Measurements from ENCODE around the gene FSCN2.

The FSCN2 gene

DNA sequence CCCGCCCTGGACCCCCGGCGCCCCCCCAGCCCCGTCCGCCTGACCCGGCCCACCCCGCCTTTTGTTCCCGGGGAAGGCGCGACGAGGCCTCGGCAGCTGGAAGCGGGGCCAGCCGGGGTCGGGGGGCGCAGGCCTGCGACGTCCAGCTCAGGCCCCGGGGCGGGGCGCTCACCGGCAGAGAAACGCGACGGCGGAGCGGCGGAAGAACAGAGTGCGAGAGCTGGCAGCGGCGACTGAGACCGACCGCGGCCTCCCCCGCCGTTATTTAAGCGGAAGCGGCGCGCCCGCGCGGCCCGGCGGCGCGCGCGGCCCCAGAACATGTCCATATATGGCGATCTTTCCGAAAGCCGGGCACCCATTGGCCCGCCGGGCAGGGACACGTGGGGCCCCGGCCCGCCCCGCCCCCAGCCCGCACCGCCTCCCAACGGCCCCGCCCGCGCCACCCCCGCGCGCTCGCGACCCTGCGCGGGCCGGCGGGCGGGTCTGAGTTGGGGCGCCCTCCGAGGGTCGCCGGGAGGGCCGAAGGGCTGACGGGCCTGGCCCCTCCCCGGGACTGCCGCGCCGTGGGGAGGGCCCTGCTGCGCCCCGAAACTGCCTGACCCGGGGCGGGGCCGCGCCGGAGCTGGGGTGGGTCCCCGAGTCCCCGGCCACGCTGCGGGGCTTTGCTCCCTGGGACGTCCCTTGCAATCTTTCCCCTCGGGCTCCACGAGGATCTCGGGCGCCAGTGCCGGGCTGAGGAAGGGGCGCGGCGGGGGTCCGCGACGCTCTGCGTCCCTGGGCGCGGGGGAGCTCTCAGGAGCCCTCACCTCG lies 15.4 kb upstream of the FSCN2 start, which contains the start of gene ACTG1:
TSS of gene ACTG1 (minus strand) at position 238 of the 810 bp plus-strand sequence. CDS start 445 bp downstream, outside the sequence.
- peak; percentile 81 to 96 (median 84) for DNase-seq

DNA sequence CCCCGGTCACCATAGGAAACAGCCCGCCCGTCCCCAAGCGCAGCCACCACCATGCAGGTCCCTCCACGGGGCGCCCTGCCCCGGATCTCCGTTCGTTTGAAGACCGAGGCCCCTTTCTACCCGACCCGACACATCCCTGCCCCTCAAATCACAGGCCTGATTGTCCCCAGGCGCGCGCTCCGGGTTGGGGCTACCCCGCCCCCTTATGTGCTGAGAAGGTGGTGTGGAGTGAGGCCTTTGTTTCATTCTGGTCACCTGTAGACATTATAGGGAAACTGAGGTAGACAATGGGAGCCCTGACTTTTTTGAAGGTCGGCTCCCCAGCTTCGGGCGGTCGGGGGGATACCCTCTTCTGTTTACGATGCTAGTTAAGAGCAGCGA lies 14.8 kb upstream of the FSCN2 start:
- DNase-seq, result peak in 4 of 5 experiments; percentile 33 to 83 (median 50)

DNA sequence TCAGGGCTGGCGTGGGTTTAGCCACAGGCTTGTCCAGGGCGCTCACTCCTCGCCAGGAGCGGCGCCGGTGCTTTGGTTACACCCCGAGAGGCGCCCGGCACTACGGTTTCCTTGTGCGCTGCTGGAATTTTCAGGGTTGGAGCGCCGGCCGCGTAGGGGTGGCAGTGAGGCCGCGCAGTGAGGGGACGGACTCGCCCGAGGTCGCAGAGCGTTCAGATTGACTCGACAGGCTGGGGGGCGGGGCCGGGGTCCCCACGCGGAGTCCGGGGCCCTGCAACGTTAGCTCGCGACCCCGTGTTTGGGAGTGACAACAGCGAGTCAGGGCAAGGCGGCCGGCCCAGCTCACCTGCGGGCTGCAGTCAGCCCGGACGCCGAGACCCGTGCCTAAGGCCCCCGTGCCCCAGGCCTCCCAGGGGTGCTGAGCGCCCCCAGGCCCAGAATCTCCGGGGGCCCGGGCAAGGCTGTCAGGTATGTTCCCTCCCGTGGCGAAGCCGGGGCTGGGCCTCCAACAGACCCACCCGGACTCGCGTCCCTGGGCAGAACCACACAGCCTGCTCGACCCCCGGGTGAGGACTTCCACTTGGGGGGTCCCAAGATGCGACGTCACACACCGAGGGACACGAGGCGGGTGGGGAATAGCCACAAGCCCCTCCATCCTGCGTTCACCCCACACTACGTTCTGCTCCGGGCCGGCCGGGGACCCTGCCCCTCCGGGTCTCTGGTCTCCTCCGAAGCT lies 14.3 kb upstream of the FSCN2 start:
- DNase-seq, result peak in 2 of 5 experiments; percentile 23 to 53

DNA sequence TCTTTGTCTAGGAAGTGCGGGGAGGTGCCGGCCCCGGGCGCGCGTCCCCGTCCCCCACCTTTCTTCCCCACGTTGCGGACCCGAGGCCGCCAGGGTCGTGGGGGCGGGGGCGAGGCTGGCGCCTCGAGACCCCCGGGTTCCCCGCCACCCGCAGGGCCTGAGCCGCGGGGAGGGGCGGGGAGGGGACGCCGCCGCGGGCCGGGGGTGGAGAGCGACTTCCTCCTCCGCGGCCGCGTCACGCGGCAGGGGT lies 13.8 kb upstream of the FSCN2 start:
- DNase-seq, result peak in 1 of 5 experiments; percentile 24

DNA sequence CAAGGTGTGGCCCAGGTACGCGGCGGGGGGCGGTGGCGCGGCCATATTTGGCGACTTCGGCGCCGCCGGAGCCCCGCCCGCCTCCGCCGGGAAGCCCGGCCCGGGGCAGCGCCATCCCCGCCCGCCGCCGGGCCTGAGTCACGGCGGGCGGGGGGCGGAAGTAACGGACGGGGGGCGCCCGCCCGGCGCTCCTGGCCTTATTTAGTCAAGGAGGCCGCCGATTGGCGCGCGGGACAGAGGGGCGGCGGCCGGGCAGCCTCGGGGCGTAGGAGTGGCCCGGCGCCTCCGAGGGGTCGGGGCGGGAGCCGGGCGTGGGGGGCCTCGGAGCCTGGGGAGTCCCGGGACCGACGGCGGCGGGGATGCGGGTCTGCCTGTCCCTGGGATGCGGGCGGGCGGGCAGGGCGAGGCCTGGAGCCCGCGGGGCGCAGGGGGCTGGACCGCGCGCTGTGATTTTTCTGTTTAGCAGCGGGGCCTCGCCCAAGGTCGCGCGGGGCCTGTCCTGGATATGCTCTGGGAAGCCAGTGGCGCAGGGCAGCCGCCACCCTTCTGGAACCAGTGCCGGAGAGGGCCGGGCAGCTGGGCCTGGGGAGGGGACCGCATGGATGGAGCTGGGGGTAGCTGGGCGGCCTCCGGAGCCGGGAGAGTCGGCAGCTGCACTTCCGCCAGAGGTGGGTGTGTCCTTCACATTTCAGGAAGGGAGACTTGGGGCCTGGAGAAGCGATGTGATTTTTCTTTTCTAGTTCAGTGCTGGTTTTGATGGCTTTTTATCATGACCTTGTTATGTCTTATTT lies 13.2 kb upstream of the FSCN2 start:
- peak; percentile 33 to 80 (median 61) for DNase-seq

DNA sequence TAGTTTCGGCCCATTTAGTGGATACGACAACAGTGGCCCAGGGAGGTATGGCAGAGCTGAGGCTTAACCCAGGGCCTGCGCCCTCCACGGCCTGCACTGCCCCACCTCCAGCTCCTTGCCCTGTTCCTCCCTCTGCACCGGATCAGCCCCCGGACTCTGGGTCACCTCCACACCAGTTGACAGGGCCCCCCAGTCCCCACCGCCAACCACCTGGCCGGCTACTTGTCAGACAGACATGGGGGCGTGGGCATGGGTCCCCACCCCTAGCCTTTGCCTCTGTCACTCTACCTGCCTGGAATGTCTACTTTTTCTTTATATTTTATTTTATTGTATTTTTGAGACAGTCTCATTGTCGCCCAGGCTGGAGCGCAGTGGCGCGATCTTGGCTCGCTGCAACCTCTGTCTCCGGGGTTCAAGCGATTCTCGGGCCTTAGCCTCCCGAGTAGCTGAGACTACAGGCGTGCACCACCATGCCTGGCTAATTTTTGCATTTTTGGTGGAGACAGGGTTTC lies 12.6 kb upstream of the FSCN2 start:
- DNase-seq, result no peak

DNA sequence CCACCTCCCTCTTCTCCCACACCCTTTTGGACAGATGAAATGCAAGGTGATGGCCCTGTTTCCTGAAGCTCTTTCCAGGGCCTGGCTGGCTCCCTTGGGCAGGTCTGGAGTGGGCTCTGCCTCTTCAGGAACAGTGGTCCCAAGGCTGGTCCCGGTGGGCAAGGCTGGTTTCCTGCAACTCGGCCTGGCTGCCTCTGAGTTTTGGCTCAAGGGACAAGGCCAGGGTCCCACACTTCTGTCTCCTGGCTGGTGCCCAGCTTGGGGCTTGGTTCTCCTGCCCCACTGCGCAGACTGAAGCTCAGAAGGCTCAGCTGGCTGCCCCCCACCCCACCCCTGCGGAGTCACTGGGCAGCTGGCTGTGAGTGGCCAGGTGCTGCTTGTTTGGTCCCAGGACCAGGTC lies 11.7 kb upstream of the FSCN2 start:
- no peak for DNase-seq

DNA sequence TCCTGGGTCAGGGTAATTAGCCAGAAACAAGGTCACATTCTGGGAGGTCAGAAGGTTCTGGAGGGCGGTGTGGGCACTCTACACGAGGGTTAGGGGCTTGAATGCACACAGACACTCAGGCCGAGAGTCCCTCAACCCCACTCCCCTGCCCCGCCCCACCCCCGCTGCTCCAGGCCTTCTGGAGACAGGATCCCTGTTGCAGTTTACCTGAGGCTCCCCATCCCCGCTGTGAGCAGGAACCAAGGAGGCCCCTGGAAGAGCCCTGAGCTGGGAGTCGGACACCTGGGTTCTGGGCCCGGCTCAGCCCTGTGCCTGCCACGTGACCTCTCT lies 11.2 kb upstream of the FSCN2 start:
- no peak for DNase-seq

DNA sequence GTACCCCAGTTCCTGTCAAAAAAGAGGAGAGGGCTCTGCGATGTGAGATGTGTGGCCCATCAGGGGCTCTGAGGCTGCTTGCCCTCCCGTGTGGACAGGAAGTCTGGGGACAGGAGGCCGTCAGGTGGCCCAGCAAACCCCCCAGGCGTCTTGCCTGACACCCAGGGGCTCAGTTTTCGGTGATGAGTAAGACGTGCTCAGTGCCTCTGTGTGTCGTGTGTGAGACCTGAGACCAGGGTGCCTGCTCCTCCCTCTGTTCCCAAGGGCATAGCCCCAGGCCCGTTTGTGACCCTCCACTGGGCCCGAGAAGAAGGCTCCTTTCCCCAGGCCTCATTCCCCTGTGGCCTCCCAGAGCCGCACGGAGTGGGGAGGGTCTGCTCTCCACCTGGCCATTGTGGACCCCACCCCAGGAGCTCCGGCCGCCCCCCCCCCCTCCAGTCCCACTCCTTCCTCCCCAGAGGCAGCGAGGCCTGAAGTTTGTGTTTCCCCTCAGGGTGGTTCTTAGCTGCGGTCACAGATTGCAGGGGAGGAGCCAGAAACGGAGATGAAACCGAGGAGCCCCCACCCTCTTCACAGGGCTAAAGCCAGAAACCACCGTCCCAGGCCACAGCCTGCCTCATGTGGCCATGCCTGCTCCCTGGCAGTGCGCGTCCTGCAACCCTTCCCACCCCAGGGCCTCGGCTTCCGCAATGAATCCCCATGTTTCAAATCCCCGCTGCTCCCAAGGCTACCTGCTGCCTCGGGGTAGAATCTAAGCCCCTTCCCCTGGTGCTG lies 10.7 kb upstream of the FSCN2 start:
- peak in 1 of 5 experiments; percentile 47 for DNase-seq

DNA sequence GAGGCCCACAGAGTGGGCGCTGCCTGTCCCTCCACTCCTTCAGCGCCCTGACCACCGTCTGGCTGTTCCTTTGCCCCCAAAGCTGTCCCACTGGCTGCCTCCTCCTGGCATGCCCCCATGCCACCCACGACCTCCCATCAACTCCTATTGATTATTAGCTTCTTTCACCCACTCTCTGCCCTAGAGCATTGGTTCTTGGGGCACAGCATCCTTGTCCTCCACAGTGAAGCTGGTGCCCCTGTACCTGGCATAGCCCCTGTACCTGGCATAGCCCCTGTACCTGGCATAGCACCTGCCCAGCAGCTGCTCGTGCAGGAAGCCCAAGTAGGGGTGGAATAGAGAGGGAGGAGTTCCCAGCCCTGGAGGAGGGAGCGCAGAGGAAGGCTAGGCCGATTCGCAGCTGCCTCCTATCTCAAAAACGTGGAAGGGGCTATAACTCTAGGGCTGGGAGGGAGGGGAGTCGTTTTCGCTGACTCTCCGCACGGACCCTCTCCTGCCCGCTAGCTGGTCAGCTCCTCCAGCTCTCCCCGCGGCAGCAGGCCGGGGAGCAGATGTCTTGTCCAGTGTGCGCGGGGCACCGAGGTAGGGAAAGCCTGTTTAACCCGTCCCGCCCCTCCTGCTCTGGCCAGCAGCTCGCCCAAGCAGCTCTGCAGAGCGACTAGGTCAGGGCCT lies 9.9 kb upstream of the FSCN2 start:
- no peak for DNase-seq

DNA sequence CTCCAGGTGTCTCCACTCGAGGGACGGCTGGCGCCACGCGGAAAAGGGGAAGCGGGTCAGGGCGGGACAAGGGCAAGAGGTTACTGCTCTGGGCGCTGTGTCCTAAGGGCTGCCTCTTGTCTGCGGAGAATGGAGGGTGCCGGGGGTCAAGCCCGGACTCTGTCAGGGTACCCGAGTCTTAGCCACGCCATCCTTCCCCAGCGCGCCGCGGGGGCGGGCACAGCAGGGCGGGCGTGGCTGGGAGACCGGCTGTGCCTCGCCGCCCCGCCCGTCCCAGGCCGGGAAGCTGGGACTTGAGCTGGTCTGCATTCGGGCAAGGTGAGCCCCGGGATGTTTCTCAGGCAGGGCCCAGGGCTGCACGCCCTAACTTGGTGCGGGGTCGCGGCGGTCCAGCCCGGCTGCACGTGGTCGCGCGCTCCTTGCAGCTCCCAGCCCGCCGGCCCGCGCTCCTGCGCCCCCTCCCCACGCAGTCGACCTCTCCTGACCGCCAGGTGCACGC lies 9.3 kb upstream of the FSCN2 start:
- DNase-seq, result no peak

DNA sequence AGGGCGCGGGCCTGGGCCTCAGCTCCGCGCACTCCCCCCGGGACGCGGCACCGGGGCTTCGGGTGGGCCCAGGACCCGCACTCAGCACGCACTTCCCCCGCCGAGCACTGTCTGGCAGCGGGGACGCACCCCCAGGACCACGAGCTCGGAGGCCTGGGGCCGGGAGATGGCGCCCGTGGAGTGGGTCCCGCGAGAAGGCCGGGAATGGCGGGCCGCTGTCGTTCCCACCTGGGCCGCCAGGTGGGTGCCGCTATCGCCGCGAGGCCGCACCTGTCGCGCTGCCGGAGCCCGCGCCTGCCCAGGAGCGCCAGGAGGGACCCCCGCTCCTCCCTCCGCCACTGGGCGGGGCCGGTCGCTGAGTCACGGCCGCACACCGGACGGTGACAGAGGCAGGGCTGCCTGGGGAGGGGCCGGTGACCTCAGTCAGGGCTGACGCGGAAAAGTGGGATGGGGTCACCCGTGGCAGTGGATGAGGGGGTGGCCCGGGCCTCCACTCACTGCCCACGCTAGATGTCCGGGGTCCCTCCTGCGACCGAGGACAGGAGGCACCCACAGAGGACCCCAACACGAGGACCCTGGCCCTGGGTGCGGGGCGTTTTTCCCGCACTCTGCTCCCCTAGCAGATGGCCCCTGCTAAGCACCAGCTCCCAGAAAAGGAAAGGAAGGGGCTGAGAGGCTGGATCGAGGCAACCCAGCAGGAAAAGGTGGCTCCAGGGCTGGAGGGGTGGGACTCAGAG lies 8.7 kb upstream of the FSCN2 start:
- DNase-seq, result peak; percentile 44 to 71 (median 56)

DNA sequence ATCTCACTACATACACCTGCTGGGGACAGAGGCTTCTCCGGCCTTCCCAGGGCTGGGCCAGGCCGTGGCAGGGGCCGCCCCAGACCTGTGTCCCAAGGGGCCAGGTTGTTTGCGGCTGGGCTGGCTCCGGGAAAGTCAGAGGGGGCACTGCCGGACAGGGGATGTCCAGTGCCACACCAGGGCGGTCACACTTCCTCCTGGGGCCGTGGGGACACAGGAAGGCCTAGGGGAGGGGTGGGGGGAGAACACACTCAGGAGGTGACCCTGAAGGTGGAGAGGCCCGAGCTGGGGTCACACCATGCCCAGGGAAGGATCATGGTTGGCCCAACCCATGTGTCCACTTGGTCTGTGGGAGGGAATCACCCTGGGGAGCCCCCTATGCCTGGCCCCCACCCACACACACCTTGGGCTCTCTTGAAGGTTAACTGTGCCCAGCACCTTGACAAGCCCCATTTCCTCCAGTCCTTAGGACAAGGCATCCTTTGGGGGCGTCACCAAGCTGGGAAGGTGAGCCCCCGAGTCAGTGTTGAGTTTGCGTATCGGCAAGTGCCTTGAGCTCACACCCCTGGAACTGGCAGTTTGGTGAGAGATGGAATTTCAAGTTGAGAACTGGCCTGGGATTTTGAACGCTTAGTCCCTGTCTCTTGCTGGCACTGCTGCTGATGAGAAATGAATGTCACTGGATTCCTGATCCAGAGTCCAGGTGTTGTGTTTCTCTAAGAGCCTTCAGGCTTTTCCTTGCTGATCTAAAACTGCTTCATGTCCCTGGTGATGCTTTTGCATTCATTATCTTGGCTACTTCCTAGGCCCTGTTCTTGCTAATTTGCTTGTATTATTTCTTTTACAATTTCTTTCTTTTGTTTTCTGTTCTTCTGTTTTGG lies 7.9 kb upstream of the FSCN2 start:
- no peak for DNase-seq

DNA sequence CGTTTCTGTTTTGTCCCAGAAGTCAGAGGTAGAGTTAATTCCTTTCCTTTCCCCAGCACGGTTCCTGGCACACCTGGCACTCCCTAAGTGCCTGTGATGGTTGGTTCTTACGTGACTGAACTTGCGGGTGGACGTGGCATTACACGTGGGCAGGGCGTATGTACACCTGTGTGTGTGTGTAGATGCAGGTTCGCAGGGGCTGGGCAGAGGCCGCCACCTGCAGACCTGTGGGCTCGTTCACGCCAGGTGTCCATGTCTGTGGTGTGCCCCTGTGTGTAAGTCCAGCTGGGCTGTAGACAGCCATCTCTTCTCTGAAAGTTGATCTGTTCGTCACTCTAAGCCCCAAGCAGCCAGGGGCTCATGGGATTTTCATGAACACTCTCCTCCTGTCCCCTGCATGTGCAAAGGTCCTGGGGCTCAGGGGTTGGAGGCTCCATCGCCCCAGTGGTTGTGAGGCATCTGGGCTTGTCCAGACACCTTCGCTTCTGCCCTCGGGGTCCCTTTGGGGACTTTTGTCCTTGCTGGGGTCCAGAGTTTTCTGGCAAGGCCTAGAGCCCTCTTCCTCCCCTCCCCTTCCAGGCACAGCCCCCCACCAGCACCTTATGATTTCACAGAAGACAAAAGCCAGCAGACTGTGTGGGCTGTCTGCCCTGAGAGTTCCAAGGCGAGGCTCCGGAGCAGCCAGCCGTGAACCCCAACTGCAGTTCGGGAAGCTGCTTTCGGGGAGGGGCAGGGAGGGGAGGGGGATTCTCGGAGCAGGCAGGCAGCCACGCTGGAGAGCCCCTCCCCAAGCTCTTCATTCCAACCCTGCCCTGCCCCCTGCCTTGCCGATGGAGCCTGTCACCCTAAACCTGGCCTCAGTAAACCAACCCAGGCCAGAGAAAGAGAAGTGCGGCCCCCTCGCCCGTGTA lies 5.4 kb upstream of the FSCN2 start:
- peak in 1 of 5 experiments; percentile 2 for DNase-seq

DNA sequence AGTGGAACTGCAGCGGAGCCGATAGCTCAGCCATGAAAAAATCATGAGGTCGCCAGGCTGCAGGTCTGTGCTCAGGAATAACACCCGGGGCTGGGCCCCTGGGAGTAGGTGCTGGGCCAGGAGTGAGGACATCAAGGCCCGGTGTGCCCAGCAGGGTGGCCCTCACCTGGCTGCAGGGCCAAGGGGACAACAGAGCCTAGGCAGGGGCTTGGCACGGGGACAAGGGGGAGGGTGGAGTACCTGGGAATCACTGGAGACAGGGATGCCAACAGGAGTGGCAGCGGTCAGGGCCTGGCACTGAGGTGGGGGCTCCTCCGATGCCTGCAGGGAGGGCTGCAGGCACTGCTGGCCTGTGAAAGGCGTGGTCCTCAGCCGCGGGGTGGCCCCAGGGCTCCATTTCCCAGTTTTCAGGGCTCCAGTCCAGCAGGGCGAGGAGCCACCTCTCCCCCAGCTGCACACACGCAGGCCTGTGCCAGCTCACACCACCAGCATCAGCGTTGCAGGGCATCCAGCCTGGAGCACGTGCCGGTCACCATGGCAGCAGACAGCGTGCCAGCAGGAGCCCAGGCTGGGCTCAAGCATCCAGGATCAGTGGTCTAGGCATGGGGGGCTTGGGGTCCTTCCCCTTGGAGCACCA lies 4.7 kb upstream of the FSCN2 start:
- DNase-seq, result no peak

DNA sequence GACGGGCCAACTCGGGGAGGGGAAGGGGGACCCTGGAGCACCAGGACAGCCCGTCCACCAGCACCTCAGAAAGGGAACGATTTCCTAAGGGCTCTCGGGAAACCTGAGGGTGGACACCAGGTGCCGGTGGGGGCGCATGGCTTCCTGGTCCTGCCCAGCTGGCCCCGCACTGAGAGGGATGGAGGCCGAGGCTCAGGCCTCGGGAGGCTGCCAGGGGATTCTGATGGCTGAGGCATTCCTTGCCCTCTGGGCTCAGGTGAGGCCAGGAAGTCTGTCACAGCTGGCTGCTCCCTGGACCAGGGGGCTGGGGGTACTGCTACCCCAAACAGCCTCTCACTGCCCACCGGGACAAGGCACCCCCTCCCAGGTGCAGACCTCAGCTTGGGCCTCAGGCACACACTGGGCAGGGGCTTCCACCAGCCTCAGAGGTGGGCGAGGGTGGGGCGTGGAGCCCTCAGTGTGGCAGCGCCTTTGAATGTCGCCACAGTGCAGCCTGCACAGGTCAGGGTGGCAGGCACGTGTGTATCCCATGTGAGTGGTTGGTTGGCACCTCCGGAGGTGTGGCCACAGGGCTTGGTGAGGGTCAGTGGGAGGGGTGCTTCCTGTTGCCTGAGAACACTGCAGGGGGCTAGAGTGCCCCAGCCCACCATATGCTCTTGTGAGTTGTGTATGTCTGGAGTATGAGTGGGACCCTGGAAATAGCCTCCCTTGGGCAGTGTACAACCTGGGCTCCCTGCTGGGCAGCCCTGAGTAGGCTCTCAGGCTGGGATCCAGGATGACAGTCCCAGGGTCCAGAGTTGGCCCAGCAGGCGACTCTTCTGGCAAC lies 3.9 kb upstream of the FSCN2 start:
- DNase-seq, result no peak

DNA sequence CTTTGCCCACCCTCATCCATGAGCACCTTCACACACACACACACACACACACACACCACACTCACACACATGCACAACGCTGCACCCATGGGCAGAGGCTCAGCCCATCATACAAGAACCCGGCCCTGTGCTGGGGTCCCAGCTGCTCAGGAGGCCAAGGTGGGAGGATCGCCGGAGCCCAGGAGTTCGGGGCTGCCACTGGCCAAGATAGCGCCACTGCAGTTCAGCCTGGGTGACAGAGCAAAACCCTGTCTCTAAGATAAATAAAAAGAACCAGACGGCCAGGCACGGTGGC lies 3.4 kb upstream of the FSCN2 start:
- DNase-seq, result no peak
